ENCODE data around the gene JARID2. TPM values are rescaled to one million over a fixed set of nuclear protein-coding genes. Genes with fewer than 3 reads are reported as not detected.
"Not testable (repeated sequence)": the region's sequence is repeated elsewhere in the genome, so short reads cannot be mapped to it uniquely, and the experiment has no call there.

Gene JARID2
- polyA plus RNA-seq, 3 donors: 29.0 to 32.0 (median 29.8) TPM

GRCh38 chr6:15285682-15286294 lies 39.9 kb downstream of the JARID2 start:
- no peak for DNase-seq

GRCh38 chr6:15287670-15288375 lies 42.0 kb downstream of the JARID2 start:
- no peak for DNase-seq

- DNase-seq: no peak
Observed at GRCh38 chr6:15288856-15289255, 43.0 kb downstream of the JARID2 start.

- DNase-seq: not testable (repeated sequence)
Observed at GRCh38 chr6:15289456-15289855, 43.6 kb downstream of the JARID2 start.

- DNase-seq: no peak
Observed at GRCh38 chr6:15290067-15290680, 44.3 kb downstream of the JARID2 start.

- DNase-seq: no peak
Observed at GRCh38 chr6:15290962-15291704, 45.3 kb downstream of the JARID2 start.

GRCh38 chr6:15292721-15293302 lies 46.9 kb downstream of the JARID2 start:
- DNase-seq: no peak

- DNase-seq: no peak
Observed at GRCh38 chr6:15293674-15294073, 47.8 kb downstream of the JARID2 start.

GRCh38 chr6:15294504-15294903 lies 48.6 kb downstream of the JARID2 start:
- DNase-seq: no peak

GRCh38 chr6:15296249-15296648 lies 50.4 kb downstream of the JARID2 start:
- no peak for DNase-seq

- no peak for DNase-seq
Observed at GRCh38 chr6:15296735-15297134, 50.9 kb downstream of the JARID2 start.

GRCh38 chr6:15297167-15297566 lies 51.3 kb downstream of the JARID2 start:
- DNase-seq: not testable (repeated sequence)

- no peak for DNase-seq
Observed at GRCh38 chr6:15297895-15298590, 52.2 kb downstream of the JARID2 start.

- DNase-seq: no peak
Observed at GRCh38 chr6:15299430-15300131, 53.7 kb downstream of the JARID2 start.

GRCh38 chr6:15301179-15302006 lies 55.5 kb downstream of the JARID2 start:
- no peak for DNase-seq

GRCh38 chr6:15303162-15303919 lies 57.5 kb downstream of the JARID2 start:
- DNase-seq: no peak

- no peak for DNase-seq
Observed at GRCh38 chr6:15303920-15304291, 58.0 kb downstream of the JARID2 start.

GRCh38 chr6:15304337-15305042 lies 58.6 kb downstream of the JARID2 start:
- no peak for DNase-seq

GRCh38 chr6:15305496-15305895 lies 59.6 kb downstream of the JARID2 start:
- DNase-seq: no peak
